Measurements from ENCODE around the gene LOXL1.

DNA sequence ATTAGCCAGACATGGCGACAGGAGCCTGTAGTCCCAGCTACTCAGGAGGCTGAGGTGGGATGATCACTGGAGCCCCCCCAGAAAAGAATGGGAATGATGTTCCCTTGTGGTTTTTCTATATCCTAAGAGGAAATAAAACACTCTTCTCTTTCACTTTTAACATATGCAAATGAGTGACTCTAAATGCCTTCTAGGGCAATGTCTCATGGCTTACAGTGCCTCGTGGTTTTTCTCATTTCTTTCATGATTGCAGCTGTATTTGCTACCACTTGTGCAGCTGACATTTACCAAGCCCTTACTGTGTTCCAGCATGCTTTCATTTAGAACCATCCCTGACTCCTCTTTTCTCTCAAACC, 39.5 kb downstream of the LOXL1 start:
- TF ChIP-seq, protein P1, sequence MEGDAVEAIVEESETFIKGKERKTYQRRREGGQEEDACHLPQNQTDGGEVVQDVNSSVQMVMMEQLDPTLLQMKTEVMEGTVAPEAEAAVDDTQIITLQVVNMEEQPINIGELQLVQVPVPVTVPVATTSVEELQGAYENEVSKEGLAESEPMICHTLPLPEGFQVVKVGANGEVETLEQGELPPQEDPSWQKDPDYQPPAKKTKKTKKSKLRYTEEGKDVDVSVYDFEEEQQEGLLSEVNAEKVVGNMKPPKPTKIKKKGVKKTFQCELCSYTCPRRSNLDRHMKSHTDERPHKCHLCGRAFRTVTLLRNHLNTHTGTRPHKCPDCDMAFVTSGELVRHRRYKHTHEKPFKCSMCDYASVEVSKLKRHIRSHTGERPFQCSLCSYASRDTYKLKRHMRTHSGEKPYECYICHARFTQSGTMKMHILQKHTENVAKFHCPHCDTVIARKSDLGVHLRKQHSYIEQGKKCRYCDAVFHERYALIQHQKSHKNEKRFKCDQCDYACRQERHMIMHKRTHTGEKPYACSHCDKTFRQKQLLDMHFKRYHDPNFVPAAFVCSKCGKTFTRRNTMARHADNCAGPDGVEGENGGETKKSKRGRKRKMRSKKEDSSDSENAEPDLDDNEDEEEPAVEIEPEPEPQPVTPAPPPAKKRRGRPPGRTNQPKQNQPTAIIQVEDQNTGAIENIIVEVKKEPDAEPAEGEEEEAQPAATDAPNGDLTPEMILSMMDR (conservative IDR thresholded peaks at IDR 0.05 in 1 of 2, IDR thresholded peaks at IDR 0.05 in 1 of 2; ENCODE audit: low read depth in 1 of 2, low read length in 2 of 2) = no peak
- no peak for TF ChIP-seq EZH2 (IDR thresholded peaks at IDR 0.05; ENCODE audit: low read length, missing control alignments)
